A172 (cell line): ENCODE data around the gene NTF3. TPM values are rescaled to one million over a fixed set of nuclear protein-coding genes. Genes with fewer than 3 reads are reported as not detected.

Experiments
- DNase-seq: peaks from one replicate; pipeline ENCODE4 v3.0.0-alpha.2; 2015; ENCODE audit warnings: low spot score
- total RNA-seq: library from RNA; depleted of rRNA; stranded (reverse); fragments of >200 nt; shearing (Covaris generic); gene quantifications from 2 replicates; pipeline ENCODE4 v1.2.3, GENCODE V29; 2014

Gene NTF3
- total RNA-seq, 1 experiment from 2014 or later: 1.3 TPM

DNA sequence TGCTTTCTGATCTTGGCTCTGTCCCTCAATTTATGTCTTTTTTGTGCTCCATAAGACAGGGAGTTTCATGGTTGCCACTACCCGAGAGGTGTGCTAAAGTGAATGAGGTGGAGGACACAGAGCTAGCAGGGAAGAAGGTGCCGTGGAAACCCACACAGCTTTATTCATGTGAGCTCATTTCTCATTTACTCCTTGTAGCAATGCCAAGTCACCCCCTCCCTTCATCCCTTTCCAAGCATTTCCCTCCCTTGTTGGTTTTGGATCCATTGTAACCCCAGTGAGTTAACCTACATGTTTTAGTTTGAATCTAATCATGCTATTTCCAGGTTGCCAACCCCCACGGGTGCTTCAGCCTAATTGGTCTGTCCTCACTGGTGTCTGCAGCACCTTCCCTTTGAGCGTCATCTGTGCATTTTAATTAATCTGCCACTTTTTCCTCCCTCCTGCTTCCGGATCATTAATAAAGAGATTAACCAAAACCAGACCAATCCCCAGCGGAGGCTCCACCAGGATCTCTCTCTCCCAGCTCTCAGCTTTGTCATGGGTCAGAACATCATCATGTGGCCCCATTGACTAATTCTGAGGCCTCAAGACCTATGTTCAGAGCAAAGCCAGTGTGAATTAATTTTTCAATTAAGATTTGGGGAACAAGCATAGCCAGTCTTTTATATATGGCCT lies 56.2 kb downstream of the NTF3 start:
- DNase-seq: peak; percentile 1

DNA sequence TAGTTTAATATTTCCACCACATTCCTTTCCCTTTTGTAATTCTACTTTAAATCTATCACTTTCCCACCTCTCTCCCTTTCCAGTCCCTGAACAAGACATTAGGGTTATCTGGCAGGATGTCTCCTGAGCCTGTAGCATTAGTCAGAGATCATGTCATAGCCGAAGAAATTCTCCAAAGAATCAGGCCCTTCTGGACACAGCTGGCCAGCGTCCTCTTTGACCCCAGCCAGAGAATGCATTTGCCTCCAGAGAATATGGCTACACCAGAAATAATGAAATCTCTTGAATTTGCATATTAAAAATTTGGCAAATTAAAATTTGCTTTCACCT lies 56.7 kb downstream of the NTF3 start:
- peak; percentile 45 for DNase-seq

DNA sequence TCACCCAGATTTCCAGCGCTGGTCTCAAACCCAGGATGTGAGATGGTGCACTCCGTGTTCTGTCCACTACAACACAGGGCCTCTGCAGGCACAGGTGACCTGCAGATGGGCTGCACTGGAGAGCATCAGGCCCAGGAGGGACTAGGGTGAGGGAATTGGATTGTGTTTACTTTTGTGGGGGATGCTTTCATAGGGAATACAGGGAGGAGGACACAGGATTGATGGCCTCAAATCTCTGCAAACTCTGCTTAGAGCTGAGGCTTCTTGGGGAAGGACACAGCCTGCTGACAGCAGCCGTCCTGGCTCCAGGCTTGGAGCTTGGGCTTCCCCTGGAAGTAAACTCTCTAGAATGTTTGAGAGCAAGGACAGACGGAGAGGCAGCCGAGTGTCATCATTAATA lies 57.1 kb downstream of the NTF3 start:
- no peak for DNase-seq

DNA sequence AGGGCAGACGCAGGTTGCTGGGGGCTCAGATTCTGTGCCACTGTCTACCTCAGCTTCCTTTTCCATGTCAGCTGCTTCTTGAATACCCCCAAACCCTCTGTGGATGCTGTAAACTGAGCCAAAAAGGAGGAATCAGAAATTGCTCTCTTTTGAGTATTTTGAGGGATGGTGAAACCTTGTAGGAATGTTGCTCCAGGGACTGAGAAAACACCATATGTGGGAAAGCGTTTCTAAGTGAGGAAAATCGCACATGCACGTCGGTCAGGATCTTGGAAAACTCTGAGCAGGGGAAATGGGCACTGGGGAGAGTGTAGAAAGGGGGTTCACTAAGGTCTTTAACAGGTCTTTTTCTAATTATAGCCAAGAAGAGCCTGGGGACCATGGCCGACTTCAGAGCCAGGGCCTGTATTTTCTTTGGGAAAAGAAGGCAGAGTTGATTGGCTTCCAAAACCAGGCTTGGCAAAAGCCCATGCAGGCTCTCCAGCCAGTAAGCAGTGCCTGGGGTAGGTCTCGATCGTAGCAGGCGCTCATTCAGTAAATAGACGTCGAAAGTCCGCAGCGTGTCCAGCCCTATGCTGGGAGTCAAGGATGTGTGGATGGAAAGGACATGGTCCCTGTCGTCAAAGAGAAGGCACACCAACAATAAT lies 58.0 kb downstream of the NTF3 start:
- DNase-seq: no peak

DNA sequence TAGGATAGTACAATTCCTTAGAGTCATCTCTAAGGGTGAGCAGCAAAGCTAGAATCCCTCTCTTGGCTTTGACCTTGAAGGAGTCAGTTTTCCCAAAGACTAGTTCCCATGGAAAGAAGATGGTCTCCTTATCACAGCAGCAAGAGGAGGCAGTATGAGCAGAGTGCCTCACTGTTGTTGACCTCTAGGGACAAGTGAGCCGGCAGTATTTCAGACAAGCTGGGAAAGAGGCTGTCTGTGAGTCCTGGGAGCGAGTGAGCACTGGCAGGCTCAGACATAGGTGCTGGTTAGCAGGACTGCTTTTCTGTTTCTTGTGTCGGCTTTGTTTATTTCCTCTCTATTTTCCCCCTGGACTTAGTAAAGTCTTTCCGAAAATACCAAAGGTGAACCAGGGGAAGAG lies 60.7 kb downstream of the NTF3 start:
- no peak for DNase-seq

DNA sequence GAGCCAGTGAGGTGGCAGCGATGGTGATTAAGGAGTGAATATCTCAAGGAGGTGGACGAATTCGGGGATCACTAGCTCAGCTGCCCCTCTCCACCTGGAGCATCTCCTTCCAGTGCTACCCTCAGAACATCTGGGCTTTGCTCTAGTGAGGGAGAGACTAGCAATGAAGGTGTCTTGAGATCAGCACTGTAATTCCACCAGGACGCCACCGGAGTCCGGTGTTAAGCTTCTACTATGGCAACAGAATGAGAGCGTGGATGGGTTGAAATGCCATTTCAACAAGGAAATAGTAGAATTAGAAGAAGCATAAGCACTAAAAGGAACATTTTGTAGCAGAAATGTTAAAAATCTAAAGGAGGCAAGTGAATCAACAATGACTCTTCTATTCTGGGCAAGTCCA lies 61.1 kb downstream of the NTF3 start:
- DNase-seq: no peak

DNA sequence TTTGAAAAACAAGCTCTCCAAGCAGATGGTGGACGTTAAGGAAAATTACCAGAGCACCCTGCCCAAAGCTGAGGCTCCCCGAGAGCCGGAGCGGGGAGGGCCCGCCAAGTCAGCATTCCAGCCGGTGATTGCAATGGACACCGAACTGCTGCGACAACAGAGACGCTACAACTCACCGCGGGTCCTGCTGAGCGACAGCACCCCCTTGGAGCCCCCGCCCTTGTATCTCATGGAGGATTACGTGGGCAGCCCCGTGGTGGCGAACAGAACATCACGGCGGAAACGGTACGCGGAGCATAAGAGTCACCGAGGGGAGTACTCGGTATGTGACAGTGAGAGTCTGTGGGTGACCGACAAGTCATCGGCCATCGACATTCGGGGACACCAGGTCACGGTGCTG lies 62.4 kb downstream of the NTF3 start:
- no peak for DNase-seq

DNA sequence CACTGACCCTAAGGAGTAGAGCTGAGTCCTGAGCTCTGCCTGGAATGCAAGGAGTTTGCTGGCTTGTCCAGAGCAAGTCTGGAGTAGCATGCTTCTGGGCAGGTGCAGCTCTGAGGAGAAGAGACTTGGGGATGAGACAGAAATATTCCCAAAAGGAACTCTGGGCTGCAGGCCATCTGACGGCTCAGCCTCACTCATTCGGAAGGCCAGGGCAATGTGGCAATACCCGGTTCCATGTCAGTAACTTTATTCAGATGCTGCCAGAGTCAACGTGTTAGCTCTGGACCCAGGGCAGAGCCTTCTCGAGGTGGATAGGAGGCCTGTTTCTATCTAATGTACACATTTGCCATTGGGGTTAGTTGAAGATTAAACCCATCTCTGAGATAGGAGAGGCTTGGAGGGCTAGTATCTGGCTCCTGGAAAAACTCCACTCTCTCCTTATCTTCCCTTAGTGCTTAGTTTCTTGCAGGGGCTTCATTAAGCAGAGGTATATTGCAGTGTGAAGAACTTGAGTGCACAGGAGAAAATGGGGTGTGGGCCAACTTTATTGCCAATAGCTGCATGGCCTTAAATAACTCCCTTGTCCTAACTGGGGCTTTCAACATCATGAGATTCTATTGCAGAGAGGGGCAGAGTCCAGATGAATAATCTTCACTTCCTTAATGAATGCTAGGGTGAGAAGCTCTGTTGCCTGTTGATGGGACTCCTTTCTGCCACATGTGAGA lies 65.6 kb downstream of the NTF3 start:
- DNase-seq: no peak

DNA sequence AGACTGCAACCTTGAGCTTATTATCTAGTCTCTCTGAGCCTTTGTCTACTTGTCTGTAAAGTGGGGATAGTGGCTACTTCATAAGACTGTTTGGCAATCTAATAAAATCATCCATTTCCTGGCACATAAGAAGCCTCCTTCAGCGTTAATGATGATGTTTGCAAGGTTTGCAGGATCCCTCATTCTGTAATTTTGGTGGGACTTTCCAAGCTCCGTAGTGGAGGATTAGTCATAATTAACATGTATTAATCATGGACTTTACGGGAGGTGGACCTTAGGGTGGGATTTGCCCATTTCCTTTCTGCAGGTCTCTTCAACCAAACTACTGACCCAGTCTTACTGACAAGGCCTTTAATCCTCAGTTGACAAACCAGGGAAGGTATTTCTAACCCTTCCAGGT lies 66.2 kb downstream of the NTF3 start:
- peak; percentile 4 for DNase-seq

DNA sequence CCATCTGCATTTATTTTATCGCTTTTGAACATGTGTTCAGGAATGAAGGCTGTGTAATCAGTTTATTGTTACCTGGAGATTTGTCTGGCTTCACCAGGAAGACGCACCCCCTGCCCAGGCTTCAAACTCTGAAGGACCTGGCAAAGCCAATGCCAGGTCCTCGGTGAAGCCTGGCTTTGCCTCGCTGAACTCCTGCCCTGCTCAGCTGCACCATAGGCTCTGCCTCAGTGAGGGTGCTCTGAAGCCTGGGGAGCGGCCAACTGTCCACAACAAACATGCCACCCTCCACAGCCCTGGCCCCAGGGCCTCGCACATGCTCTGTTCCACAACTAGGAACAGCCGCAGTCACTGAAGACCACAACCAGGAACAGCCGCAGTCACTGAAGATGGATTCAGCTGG lies 66.9 kb downstream of the NTF3 start:
- no peak for DNase-seq

DNA sequence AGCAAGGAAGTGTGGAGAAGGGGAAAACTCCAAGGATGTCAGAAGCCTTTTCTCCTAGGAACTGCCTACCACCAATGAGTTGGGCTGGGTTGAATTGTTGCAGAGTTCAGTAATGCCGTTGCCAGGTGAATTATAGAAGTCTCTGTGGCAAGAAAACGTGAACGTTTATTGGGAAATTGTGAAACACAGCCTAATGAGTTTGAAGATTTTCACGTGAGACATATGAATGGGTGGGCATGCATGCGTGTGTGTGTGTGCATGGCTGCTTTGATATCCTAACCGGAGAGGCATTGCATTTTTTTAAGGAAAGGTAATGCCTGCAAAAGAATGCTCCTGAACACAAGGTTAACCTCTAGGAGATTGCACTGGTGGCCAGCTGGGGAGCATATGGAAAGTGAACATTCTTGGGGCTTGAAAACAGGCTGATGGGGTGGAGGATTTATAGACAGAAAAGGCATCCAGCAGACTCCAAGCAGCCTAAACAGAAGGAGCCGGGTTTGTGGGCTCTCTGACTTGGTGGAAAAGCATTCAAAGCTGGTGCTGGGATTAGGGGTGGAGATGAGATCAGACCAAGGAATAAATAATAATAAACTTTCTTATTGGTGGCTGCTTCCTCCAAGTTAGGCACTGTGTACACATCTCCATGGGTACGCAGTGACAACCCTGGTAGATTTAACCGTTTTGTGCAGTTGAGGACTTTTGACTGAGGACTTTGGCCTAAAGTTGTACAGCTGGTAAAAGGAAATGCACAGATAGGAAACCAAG lies 67.8 kb downstream of the NTF3 start:
- DNase-seq: no peak

DNA sequence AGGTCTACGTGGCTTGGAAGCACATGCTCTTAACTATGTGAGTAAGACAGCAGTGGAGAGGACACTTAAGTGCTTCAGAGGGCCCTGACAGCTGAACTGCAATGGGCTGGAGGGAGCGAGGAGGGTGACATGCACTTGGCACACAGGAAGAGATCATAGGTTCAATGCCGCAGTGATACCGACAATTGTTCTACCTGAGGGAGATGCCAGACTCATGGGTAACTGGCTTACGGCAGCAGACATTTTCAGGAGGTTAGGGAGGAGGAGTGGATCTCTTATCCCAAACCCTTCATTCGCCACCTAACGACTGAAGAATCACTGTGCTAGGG lies 68.4 kb downstream of the NTF3 start:
- no peak for DNase-seq

DNA sequence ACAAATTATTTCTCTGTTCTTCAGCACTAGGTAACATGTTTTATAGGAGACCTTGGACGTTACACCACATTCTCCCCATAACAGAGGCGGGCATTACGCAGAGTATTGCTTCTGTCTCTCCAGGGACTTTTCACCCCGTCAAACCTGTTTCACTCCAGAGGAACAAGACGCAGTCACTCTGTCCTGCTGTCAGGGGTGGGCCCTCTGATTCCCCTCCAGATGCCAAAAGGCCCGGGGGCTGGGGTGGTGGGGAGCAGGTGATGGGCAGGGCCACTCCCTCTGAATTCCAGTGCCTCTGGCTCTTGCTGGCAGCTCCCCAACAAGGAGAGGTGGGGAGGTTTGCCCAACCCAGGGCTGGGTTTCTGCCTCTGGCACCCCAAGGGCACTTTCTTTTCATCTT lies 71.9 kb downstream of the NTF3 start:
- no peak for DNase-seq

DNA sequence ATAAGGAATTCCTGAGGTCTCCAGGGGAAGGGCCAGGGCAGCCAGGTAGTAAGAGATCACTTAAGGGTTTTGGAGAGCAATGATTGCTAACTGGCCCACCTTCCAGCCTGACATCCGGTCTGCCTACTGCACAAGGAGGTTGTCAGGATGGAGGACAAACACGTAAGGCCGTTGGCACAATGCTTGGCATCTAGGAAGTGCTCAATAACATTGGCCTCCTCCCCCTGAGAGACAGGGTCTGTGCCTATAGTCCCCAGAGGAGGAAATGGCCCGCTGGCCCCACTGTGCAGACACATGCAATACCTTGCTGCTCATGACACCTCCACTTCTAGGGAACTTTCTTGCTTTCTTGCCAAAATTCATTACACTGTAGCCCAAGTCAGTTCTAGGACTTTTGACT lies 73.2 kb downstream of the NTF3 start:
- no peak for DNase-seq

DNA sequence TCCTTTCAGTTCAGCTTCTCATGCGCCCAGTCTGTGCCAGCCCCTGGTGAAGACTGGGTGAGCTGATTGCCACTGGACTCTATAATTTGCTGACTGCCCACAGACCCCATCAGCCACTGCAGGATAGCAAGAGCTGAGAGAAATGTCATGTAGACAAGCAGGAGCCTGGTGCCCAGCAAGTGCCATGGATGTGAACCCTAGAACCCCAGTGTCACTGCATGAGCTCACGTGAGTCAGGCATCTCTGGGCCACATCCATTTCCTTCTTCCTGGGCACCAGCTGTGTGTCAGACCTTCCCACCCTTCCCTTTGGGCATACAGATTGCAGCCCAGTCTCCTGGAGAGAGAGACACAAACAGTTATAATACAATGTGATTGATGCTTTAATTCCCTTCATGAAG lies 73.8 kb downstream of the NTF3 start:
- no peak for DNase-seq

DNA sequence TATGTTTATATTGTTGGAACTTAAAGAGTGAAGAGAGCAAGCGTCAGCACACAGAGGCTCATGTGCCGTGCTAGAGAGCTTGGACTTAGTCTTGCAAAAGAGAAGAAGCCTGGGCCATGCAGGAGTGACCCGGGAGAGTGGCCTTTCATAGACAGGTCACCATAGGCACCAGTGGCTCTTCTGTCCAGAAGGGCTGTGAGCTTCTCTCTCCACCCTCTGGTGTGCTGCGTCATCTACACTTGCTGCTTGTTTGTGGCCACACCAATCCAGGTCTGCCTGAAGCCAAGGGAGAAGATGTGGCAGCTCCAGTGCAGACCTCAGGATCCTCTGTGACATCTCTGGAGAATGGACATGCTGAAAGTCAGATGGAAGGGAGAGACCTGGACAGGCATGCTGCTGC lies 74.4 kb downstream of the NTF3 start:
- no peak for DNase-seq

DNA sequence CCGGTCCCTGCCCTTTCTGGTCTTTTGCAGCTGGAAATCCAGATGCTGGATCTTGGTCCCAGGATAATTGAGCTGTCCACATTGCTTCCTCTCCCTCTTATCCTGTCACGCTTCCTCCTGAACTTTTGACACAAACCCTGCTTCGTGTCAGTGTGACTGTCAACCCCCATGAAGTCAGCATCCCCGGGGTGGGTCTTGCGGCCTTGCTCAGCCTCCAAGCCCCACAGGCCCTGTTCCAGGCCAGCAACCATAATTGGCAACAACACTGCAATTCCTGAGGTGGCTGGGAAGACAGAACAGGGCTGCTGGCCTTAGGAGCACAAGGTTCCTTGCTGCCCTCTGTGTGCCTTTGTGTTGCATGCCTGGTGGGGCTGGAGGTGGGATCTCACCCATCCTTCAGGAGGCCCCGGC lies 74.9 kb downstream of the NTF3 start:
- no peak for DNase-seq

DNA sequence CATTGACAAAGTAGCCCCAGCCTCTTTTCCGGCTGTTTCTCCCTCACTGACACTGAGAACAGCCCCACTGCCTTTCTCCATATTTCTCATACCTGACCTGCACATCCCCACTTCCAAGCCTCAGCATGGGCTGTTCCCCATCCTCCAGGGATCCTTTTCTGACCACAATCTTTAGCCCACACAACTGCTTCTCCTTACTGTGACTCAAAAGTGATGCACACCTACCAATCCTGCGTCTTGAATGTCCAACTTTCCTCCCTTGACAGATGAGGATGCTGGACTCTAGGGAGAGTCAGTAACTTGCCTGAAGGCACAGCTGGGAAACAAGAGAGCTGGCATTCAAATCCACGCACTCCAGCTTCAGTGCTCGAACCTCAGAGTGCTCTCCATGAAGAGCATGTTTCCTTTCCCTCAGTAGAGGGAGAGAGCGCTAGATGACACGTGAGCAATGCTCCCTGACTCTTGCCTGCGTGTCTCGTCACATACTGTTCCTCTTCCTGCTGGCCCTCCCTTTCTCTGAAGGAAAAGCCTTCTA lies 75.6 kb downstream of the NTF3 start:
- no peak for DNase-seq

DNA sequence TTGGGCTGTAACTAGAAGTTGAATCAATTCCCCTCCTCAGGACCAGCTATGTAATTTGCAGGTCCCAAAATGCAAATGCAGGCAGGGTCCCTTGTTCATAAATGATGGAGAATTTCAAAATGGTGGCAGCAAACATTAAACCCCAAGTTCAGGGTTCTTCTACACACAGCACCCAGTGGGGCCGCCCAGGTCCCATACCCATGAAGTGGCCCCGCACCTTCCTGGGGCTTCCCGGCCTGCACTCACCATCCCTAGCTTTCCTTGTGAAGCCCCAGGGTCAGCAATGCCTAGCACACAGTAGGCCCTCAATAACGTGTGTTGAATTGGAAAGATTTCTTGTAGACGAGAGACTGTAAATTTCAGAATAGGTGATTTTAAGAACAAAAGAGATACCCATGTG lies 76.0 kb downstream of the NTF3 start:
- DNase-seq: no peak

DNA sequence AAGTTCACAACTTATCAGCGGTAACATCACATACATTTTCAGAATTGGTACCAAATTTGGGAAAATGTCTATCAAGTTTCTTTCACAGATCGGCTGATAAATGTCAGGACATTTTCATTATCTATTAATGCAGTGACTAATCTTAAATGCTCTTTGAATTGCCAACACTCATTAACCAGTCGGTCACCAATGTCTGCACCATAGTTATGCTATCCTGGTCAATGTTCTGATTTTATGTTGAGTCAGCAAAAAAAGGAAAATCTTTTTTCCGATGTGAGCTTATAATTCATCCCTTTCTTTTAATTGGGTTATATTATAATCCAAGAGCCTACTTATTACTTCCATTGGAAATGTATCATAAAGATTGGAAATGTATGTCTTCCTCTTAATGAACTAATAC lies 77.2 kb downstream of the NTF3 start:
- no peak for DNase-seq

DNA sequence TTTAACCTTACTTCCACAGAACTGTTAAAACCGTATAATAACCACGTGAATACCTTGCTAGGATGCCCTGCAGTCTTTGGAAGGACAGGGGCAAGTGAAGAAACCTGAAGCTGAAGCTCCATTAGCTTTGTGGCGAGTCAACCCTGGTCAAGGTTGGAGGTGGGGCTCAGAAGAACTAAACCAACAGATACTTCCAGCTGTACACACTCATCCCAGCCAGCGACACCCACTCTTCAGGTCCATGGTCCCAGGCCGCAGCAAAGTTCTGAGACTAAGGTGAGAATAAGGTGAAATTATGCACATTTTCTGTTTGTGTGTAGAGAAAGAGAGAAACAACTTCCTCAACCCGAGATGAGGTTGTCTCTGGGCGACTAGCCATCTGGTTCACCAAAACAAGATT lies 77.6 kb downstream of the NTF3 start:
- no peak for DNase-seq

DNA sequence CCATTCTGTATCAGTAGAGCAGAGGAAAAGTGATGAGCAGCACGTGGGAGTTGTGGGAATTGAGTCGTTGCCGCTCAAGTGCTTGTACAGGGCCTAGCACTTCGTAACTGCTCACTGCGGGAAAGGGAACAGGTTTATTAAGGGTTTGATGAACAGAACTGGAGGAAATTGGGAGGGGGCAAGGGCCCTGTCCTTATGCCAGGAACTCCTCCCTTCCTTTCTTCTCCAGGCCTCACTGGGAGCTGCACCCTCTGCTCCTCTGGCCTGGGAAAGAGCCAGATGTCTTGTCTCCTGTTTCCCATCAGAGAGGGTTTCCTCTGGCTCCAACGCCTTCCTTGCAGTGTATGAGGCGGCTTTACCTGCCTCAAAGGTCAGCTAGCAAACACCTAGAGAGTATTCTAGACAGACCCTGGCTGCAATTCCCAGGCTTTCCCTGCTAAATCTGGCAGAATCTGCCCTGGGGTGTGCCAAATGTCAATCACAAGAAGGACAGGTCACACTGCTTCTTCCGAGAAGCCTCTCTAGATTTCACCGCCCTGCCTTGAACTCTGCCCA lies 78.4 kb downstream of the NTF3 start:
- DNase-seq: no peak
